HL-60 (cell line): ENCODE results near the gene ZMYM3.

Experiments
- GABPA ChIP-seq: IDR thresholded peaks from 2 replicates; pipeline ENCODE4 v1.6.1; 2012; ENCODE audit warnings: low read depth
- POLR2AphosphoS5 ChIP-seq: IDR thresholded peaks from 2 replicates; pipeline ENCODE4 v1.6.1; 2012; ENCODE audit warnings: low read depth
- TF ChIP-seq, protein P1 (sequence below): IDR thresholded peaks from one replicate; pipeline ENCODE4 v1.5.1; 2011; ENCODE audit warnings: low read length, control low read depth, inconsistent platforms; ENCODE audit not compliant: insufficient read depth
- TF ChIP-seq, protein P2 (sequence below): IDR thresholded peaks from 2 replicates; pipeline ENCODE4 v1.6.1; 2012; ENCODE audit warnings: low read depth; ENCODE audit not compliant: insufficient replicate concordance

DNA sequence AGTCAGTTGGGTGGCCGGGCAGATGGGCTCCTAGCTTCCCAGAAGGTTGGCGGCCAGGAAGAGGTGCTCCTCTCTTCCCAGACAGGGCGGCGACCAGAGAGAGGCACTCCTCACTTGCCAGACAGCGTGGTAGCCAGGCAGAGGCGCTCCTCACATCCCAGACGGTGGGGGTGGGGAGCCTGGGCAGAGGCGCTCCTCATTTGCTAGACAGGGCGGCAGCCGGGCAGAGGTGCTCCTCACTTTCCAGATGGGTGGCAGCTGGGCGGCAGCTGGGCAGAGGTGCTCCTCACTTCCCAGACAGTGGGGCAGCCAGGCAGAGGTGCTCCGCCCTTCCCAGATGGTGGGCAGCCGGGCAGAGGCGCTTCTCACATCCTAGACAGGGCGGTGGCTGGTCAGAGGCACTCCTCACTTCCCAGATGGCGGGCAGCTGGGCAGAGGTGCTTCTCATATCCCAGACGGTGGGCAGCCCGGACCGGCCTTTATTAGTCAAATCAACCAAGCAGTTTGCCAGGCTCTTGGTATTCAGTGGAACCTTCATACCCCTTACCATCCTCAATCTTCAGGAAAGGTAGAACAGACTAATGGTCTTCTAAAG, 16.0 kb upstream of the ZMYM3 start:
- TF ChIP-seq POLR2AphosphoS5 (no peak), GABPA (no peak)
- TF ChIP-seq, protein P1, sequence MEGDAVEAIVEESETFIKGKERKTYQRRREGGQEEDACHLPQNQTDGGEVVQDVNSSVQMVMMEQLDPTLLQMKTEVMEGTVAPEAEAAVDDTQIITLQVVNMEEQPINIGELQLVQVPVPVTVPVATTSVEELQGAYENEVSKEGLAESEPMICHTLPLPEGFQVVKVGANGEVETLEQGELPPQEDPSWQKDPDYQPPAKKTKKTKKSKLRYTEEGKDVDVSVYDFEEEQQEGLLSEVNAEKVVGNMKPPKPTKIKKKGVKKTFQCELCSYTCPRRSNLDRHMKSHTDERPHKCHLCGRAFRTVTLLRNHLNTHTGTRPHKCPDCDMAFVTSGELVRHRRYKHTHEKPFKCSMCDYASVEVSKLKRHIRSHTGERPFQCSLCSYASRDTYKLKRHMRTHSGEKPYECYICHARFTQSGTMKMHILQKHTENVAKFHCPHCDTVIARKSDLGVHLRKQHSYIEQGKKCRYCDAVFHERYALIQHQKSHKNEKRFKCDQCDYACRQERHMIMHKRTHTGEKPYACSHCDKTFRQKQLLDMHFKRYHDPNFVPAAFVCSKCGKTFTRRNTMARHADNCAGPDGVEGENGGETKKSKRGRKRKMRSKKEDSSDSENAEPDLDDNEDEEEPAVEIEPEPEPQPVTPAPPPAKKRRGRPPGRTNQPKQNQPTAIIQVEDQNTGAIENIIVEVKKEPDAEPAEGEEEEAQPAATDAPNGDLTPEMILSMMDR, result no peak
- TF ChIP-seq, protein P2, sequence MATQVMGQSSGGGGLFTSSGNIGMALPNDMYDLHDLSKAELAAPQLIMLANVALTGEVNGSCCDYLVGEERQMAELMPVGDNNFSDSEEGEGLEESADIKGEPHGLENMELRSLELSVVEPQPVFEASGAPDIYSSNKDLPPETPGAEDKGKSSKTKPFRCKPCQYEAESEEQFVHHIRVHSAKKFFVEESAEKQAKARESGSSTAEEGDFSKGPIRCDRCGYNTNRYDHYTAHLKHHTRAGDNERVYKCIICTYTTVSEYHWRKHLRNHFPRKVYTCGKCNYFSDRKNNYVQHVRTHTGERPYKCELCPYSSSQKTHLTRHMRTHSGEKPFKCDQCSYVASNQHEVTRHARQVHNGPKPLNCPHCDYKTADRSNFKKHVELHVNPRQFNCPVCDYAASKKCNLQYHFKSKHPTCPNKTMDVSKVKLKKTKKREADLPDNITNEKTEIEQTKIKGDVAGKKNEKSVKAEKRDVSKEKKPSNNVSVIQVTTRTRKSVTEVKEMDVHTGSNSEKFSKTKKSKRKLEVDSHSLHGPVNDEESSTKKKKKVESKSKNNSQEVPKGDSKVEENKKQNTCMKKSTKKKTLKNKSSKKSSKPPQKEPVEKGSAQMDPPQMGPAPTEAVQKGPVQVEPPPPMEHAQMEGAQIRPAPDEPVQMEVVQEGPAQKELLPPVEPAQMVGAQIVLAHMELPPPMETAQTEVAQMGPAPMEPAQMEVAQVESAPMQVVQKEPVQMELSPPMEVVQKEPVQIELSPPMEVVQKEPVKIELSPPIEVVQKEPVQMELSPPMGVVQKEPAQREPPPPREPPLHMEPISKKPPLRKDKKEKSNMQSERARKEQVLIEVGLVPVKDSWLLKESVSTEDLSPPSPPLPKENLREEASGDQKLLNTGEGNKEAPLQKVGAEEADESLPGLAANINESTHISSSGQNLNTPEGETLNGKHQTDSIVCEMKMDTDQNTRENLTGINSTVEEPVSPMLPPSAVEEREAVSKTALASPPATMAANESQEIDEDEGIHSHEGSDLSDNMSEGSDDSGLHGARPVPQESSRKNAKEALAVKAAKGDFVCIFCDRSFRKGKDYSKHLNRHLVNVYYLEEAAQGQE, result no peak
